SU-DHL-6 (cell line): ENCODE measurements around the gene TBC1D10B.

ENCODE experiments used
- EZH2phosphoT487 ChIP-seq: fragments of 200-600 bp; sonication (generic), shearing (Covaris generic); conservative IDR thresholded peaks from 2 replicates; pipeline ENCODE4 v1.6.1; 2018; ENCODE audit warnings: mild to moderate bottlenecking, antibody characterized with exemption, low read length, moderate library complexity, mixed read lengths
- TF ChIP-seq, protein P1 (sequence below): fragments of 200-600 bp; sonication (generic); IDR thresholded peaks from one replicate; pipeline ENCODE4 v1.5.1; 2017; ENCODE audit warnings: antibody characterized with exemption, mild to moderate bottlenecking, low read length, moderate library complexity; ENCODE audit not compliant: insufficient read depth, poor library complexity, severe bottlenecking

DNA sequence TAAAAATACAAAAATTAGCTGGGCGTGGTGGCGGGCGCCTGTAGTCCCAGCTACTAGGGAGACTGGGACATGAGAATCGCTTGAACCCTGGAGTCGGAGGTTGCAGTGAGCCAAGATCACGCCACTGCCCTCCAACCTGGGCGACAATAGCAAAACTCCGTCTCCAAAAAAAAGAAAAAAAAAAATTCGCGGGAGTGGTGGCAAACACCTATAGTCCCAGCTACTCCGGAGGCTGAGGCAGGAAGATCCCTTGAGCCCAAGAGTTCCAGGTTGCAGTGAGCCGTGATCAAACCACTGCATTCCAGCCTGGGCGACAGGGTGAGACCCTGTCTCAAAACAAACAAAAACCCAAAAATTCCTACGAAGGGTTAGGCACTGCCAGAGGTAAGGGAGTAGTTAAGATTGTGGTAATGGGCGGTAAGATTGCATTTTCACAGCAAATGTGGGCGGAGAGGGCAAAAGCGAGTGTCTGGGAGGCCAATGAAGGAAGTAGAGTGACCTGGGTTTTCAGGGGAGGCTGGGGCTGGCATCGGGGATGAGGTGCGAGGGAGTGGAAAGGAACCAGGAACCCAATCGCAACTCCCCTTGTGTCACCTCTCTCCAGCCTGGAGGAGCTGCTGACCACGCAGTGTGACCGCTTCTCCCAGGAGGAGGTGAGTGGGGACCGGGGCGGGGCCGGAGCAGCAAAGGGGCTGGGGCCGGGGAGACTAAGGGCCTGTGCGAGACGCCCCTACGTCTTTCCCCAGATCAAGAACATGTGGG, 6.9 kb upstream of the TBC1D10B start:
- TF ChIP-seq, protein P1, sequence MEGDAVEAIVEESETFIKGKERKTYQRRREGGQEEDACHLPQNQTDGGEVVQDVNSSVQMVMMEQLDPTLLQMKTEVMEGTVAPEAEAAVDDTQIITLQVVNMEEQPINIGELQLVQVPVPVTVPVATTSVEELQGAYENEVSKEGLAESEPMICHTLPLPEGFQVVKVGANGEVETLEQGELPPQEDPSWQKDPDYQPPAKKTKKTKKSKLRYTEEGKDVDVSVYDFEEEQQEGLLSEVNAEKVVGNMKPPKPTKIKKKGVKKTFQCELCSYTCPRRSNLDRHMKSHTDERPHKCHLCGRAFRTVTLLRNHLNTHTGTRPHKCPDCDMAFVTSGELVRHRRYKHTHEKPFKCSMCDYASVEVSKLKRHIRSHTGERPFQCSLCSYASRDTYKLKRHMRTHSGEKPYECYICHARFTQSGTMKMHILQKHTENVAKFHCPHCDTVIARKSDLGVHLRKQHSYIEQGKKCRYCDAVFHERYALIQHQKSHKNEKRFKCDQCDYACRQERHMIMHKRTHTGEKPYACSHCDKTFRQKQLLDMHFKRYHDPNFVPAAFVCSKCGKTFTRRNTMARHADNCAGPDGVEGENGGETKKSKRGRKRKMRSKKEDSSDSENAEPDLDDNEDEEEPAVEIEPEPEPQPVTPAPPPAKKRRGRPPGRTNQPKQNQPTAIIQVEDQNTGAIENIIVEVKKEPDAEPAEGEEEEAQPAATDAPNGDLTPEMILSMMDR: no peak
- TF ChIP-seq EZH2phosphoT487: no peak
